ENCODE results near the gene IFT81. TPM values are rescaled to one million over a fixed set of nuclear protein-coding genes. Genes with fewer than 3 reads are reported as not detected.
"Not testable (repeated sequence)": the region's sequence is repeated elsewhere in the genome, so short reads cannot be mapped to it uniquely, and the experiment has no call there.

The IFT81 gene
- total RNA-seq, 1 experiment from 2014 or later: 8.5 TPM

- Mint-ChIP-seq H3K36me3 (ENCODE audit: insufficient read depth, unreplicated experiment) (peaks cover 6% of the 10 kb centered on the region), H3K4me1 (ENCODE audit: insufficient read depth, unreplicated experiment) (peaks cover 12% of the 10 kb centered on the region), H3K4me3 (ENCODE audit: unreplicated experiment) (no peak overlapping the region), H3K9me3 (ENCODE audit: unreplicated experiment) (no peaks in the 10 kb centered on the region), H3K27ac (ENCODE audit: low read depth, unreplicated experiment) (no peak overlapping the region), H3K27me3 (ENCODE audit: insufficient read depth, unreplicated experiment) (no peaks in the 10 kb centered on the region)
- TF ChIP-seq, protein P1, sequence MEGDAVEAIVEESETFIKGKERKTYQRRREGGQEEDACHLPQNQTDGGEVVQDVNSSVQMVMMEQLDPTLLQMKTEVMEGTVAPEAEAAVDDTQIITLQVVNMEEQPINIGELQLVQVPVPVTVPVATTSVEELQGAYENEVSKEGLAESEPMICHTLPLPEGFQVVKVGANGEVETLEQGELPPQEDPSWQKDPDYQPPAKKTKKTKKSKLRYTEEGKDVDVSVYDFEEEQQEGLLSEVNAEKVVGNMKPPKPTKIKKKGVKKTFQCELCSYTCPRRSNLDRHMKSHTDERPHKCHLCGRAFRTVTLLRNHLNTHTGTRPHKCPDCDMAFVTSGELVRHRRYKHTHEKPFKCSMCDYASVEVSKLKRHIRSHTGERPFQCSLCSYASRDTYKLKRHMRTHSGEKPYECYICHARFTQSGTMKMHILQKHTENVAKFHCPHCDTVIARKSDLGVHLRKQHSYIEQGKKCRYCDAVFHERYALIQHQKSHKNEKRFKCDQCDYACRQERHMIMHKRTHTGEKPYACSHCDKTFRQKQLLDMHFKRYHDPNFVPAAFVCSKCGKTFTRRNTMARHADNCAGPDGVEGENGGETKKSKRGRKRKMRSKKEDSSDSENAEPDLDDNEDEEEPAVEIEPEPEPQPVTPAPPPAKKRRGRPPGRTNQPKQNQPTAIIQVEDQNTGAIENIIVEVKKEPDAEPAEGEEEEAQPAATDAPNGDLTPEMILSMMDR (IDR thresholded peaks at IDR 0.05; ENCODE audit: unreplicated experiment): no peak
- intact Hi-C loops (cut with micrococcal nuclease): no loop called here
- no TSS peak for BruUV-seq (replicated peaks)
- CTCF ChIA-PET: interaction anchor here (0.6 kb wide), 1 partner anchor 46 kb away, joined by 4 read pairs; no protein-coding TSS in a partner anchor
- no peak for DNase-seq (ENCODE audit: unreplicated experiment)
- POLR2A ChIA-PET: interaction anchor here (1.3 kb wide), 1 partner anchor 28 kb away, joined by 3 read pairs; no protein-coding TSS in a partner anchor
Measured at GRCh38 chr12:110252716-110253115, 128.6 kb downstream of the IFT81 start.

DNA sequence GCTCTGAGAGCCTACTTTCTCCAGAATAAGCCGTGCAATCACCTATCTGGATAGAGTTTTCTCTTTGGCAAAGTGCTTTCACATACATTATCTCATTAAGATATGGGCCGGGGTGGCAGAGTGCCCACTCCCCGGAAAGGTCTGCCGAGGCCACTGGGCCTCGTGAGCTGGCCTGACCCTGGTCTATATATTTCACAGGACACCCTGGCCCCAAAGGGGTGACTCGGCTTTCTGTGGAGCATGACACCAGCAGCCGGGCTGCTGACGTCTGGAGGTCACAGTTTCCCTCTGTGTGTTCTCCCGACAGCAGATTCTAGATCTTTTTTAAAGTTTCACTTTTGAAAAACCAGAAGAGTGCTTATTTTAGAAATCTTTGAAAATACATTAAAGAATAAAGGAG, 129.0 kb downstream of the IFT81 start:
- H3K27ac Mint-ChIP-seq (ENCODE audit: low read depth, unreplicated experiment): no peak overlapping the region
- POLR2A ChIA-PET: interaction anchor here (0.6 to 1.0 kb wide), 2 partner anchors 16 to 17 kb away, joined by 3 to 4 read pairs; no protein-coding TSS in a partner anchor
- DNase-seq (ENCODE audit: unreplicated experiment): no peak
- TF ChIP-seq, protein P1 (IDR thresholded peaks at IDR 0.05; ENCODE audit: unreplicated experiment): no peak
- H3K4me3 Mint-ChIP-seq (ENCODE audit: unreplicated experiment): no peak overlapping the region
- peaks cover 6% of the 10 kb centered on the region for H3K36me3 Mint-ChIP-seq (ENCODE audit: insufficient read depth, unreplicated experiment)
- CTCF ChIA-PET: interaction anchor here (0.6 kb wide), 1 partner anchor 46 kb away, joined by 4 read pairs; no protein-coding TSS in a partner anchor
- intact Hi-C loops (cut with micrococcal nuclease): no loop called here
- no TSS peak for BruUV-seq (replicated peaks)
- no peaks in the 10 kb centered on the region for H3K27me3 Mint-ChIP-seq (ENCODE audit: insufficient read depth, unreplicated experiment)
- H3K9me3 Mint-ChIP-seq (ENCODE audit: unreplicated experiment): no peaks in the 10 kb centered on the region
- H3K4me1 Mint-ChIP-seq (ENCODE audit: insufficient read depth, unreplicated experiment): peaks cover 8% of the 10 kb centered on the region

DNA sequence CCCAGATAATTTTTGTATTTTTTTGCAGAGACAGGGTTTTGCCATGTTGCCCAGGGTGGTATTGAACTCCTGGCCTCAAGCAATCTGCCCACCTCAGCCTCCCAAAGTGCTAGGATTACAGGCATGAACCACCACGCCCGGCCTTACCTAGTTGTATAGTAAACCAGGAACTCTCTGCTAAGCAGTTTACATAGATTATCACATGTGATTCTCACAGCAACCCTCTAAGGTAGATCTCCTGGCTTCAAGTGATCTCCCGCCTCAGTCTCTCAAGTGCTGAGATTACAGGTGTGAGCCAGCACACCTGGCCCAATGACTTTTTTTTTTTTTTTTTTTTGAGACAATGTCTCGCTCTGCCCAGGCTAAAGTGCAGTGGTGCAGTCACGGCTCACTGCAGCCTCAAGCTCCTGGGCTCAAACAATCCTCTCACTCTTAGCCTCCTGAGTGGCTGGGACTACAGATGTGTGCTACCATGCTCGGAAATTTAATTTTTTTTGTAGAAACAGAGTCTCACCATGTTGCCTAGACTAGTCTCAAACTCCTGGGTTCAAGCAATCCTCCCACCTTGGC, 130.9 kb downstream of the IFT81 start:
- Mint-ChIP-seq H3K9me3 (ENCODE audit: unreplicated experiment) (no peaks in the 10 kb centered on the region), H3K27me3 (ENCODE audit: insufficient read depth, unreplicated experiment) (no peaks in the 10 kb centered on the region), H3K27ac (ENCODE audit: low read depth, unreplicated experiment) (no peak overlapping the region), H3K4me3 (ENCODE audit: unreplicated experiment) (no peak overlapping the region), H3K36me3 (ENCODE audit: insufficient read depth, unreplicated experiment) (peaks cover 6% of the 10 kb centered on the region), H3K4me1 (ENCODE audit: insufficient read depth, unreplicated experiment) (no peaks in the 10 kb centered on the region)
- CTCF ChIA-PET: no interaction called here
- POLR2A ChIA-PET: no interaction called here
- BruUV-seq (replicated peaks): no TSS peak
- intact Hi-C loops (cut with micrococcal nuclease): no loop called here
- TF ChIP-seq, protein P1 (IDR thresholded peaks at IDR 0.05; ENCODE audit: unreplicated experiment): no peak
- no peak for DNase-seq (ENCODE audit: unreplicated experiment)

- H3K4me1 Mint-ChIP-seq (ENCODE audit: insufficient read depth, unreplicated experiment); H3K36me3 Mint-ChIP-seq (ENCODE audit: insufficient read depth, unreplicated experiment); DNase-seq (ENCODE audit: unreplicated experiment); H3K27ac Mint-ChIP-seq (ENCODE audit: low read depth, unreplicated experiment); H3K27me3 Mint-ChIP-seq (ENCODE audit: insufficient read depth, unreplicated experiment); intact Hi-C loops (cut with micrococcal nuclease); H3K4me3 Mint-ChIP-seq (ENCODE audit: unreplicated experiment); H3K9me3 Mint-ChIP-seq (ENCODE audit: unreplicated experiment); BruUV-seq (replicated peaks); CTCF ChIA-PET: not testable (repeated sequence)
- POLR2A ChIA-PET: interaction anchor here (0.6 to 1.2 kb wide), 4 partner anchors 8 to 72 kb away, joined by 3 to 4 read pairs (median 4); no protein-coding TSS in a partner anchor
Measured at GRCh38 chr12:110255890-110256456, 131.8 kb downstream of the IFT81 start.
